Measurements from ENCODE around the gene GPR50.
A peak's percentile ranks its signal among the peaks of the same experiment; 100 is the strongest.

The GPR50 gene

DNA sequence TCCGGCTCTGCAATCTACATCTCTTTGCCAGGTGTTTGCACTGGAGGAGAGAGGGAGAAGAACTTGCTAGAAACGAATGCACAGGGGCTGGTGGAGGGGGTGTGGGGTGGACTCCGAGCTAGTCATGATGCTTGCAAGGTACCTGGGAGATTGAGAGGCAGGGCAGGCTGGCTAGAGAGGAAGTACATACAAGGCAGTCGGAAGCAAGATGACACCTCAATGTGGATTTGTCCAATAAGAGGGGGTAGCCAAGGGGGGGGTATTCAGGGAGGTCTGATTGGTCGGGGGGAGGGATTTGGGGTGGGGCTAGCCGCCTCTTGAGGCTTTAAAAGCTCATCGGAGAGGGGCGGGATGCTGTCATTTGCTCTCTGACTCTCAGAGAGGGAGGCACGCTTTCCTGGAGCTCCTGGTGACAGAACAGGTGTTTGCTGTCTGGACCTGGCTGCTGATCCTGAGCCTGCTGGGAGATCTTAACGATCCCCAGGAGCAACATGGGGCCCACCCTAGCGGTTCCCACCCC lies at the start of gene GPR50:
Gene GPR50, plus strand, starts transcription at position 354 of the 520 bp plus-strand sequence. Its CDS starts 138 bp downstream, at position 492.
- no peak for DNase-seq (ENCODE audit: low read depth in 2 of 2)

- DNase-seq (ENCODE audit: low read depth in 2 of 2), result no peak
Measured at GRCh38 chrX:151132531-151132930, 43.9 kb upstream of the GPR50 start.

DNA sequence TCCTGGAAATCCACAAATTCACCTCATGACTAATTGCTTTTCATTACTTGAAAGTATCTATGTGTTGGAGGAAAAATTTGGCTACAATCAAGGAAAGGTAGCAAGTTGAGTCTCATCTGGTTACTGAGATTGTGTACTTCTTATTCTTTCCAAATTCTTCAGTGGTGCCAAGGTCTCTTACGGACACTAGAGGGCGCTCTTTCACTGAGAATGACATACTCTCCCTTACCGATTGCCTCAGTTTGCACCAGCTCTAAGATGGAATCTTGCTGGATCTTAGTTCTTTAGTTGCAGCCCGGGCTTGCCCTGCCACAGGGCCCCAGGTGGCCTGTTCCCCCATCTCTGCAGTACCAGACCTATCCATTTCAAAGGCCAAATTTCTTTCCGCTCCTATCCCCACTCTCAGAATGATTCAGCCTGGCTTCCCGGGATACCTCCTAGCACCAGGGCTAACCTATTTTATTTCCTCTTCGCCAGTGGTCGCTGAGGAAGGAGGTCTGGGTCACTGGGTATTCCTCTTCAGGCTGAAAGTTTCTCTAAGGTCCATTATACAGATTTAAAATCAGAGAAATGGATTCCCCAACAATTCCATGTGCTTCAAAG lies 24.6 kb upstream of the GPR50 start:
- peak in 1 of 2 donors; percentile 4 for DNase-seq (ENCODE audit: low read depth in 2 of 2)

DNA sequence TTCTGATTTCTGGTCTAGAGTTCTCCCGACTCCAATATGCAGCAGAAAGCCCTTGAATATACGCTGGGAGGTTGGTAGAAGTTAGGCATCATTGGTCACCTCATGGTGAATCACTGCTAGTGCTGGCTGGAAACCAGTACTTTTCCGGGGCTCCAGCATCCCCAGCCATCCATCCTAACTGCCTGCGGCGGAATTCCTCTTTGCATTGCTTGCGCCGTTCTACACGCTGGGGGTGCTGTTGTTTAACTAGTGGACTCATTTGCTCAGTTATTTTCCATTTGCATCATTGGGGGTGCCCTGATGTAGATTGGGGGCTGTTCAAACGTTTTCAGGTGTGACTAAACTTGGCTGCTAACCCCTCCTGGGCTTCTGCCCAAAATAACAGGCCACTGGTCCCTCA lies 23.3 kb upstream of the GPR50 start:
- no peak for DNase-seq (ENCODE audit: low read depth in 2 of 2)

- DNase-seq (ENCODE audit: low read depth in 2 of 2), result no peak
Measured at GRCh38 chrX:151153667-151154066, 22.7 kb upstream of the GPR50 start.

GRCh38 chrX:151155234-151155633 lies 21.1 kb upstream of the GPR50 start:
- no peak for DNase-seq (ENCODE audit: low read depth in 2 of 2)

DNA sequence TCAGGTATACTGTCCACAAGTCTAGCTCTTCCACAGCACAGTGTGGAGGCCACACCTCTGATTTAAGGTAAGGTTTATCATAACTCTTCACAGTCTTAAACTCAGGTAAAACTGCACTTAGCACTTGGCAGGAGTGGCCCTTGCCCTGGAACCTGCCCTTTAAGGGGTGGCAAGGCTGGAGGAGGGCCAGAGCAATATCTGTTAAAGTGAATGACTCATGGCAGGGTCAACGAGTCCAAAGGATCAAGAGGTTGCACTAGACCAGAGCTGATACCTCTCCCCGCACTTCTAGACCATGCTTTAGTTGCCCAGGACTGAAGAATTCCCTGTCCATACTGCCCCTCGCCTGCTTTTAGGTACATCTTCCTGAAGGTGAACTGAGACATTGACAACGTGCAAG lies 14.7 kb upstream of the GPR50 start:
- no peak for DNase-seq (ENCODE audit: low read depth in 2 of 2)

- DNase-seq (ENCODE audit: low read depth in 2 of 2), result no peak
Measured at GRCh38 chrX:151167791-151168345, 8.5 kb upstream of the GPR50 start.

DNA sequence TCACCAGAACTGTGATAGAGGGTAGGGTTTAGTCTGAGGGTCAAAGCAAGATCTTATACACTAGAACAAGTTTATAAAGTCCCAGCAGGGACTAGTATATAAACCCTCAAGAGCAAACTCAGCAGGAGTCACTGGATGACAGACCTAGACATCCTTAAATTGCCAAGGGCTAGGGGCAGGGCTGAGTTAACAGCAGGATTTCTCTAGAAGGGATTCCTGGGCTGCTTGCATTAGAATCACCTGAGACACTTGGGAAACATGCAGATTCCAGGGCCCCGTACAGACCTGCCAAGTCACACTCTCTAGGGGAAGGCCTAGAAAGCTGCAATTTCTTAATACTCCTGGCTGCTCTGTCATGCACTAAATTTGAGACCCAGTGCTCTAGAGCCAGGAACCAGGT lies 6.6 kb upstream of the GPR50 start:
- DNase-seq (ENCODE audit: low read depth in 2 of 2), result no peak

- DNase-seq (ENCODE audit: low read depth in 2 of 2), result no peak
Measured at GRCh38 chrX:151174581-151175282, 1.7 kb upstream of the GPR50 start.

GRCh38 chrX:151175283-151176062 lies 911 bp upstream of the GPR50 start:
- no peak for DNase-seq (ENCODE audit: low read depth in 2 of 2)

DNA sequence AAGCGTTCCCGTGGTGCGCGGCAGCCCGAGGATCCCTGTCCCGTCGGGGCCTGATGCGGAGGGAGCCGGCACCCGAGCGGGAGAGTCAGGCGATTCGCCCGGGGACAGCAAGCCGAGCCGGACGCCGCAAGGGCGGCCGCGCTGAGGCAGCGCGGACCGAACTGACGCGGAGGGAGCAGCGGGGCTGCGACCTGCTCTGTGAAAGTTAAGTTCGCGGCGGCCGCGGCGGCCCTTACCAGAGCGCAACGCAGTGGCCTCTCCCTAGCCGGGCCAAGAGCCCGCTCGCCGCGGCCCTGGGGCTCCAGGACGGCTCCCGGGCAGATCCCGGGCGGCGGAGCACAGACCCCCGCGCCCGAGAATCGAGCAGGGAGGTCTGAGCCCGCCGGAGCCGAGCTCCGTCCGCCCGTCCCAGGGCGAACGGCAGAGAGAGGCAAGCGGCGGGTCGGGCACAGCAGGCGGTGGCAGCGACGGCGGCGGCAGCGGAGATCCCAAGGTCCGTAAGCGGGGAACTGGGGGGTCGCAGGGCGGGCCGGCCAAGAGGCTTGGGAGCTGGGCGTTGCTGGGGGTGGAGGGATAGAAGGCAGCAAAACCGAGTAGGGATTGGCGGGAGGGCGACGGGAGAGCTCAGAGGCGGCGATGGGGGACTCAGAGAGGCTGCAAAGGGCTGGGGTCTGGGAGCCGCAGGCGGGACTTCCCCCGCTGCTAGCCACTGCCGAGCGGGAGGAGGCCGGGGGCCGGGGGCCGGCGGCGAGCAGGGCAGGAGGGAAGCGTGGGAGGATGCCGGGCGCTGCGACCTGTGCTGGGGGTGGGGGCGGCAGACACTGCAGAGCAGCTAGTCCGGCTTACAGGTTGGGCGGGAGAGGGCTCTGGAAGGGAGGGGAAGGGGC lies 1.0 kb downstream of the GPR50 start:
- no peak for DNase-seq (ENCODE audit: low read depth in 2 of 2)

GRCh38 chrX:151178746-151179145 lies 2.4 kb downstream of the GPR50 start:
- no peak for DNase-seq (ENCODE audit: low read depth in 2 of 2)

GRCh38 chrX:151180400-151180799 lies 4.0 kb downstream of the GPR50 start:
- DNase-seq (ENCODE audit: low read depth in 2 of 2), result no peak

GRCh38 chrX:151181088-151181487 lies 4.7 kb downstream of the GPR50 start:
- DNase-seq (ENCODE audit: low read depth in 2 of 2), result no peak

- DNase-seq (ENCODE audit: low read depth in 2 of 2), result no peak
Measured at GRCh38 chrX:151183233-151183753, 6.9 kb downstream of the GPR50 start.

DNA sequence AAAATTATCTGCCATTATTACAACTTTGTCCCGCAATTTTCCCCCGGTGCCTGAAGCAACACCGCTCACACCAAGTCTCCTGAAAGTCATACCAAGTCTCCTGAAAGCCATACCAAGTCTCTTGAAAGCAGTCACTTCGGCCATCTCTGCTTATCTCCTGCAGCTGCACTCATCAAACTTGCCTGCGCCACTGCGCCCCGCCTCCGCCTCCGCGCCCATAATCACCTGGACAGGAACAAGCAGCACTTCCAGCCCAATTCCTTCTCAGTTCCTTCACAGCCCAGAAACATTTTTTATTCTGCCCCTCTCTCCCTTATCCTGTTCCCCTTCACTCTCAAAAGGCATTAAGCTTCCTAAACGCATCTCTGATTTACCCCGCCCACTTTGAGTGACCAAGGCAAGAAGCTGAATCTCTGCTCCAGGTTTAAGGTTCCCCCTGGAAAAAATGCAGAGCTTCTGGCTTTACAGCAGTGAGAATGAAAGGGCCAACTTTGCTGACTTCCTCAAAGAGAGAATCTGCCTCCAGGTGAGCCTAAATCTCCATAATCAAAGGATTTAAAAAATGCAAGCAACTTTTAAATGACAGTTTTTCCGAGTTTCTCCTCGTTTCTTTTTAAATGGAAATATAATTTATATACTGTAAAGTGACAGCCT lies 7.7 kb downstream of the GPR50 start:
- no peak for DNase-seq (ENCODE audit: low read depth in 2 of 2)

GRCh38 chrX:151184705-151185104 lies 8.3 kb downstream of the GPR50 start:
- no peak for DNase-seq (ENCODE audit: low read depth in 2 of 2)

GRCh38 chrX:151206871-151207270 lies 30.5 kb downstream of the GPR50 start:
- no peak for DNase-seq (ENCODE audit: low read depth in 2 of 2)

GRCh38 chrX:151225843-151226242 lies 49.5 kb downstream of the GPR50 start:
- DNase-seq (ENCODE audit: low read depth in 2 of 2), result no peak

GRCh38 chrX:151226941-151227340 lies 50.6 kb downstream of the GPR50 start:
- DNase-seq (ENCODE audit: low read depth in 2 of 2), result no peak

Measured in stimulated activated CD8-positive, alpha-beta memory T cell treated with anti-CD3 and anti-CD28 coated beads, Interleukin-7, amount 100 ng/mL, for 1 hour (primary cell).